ENCODE data around the gene TMEM59L. TPM values are rescaled to one million over a fixed set of nuclear protein-coding genes. Genes with fewer than 3 reads are reported as not detected.

The TMEM59L gene
- total RNA-seq, 3 donors from 2014 or later (not counting 1 experiment from before 2014, with no cell fraction given) = not detected

DNA sequence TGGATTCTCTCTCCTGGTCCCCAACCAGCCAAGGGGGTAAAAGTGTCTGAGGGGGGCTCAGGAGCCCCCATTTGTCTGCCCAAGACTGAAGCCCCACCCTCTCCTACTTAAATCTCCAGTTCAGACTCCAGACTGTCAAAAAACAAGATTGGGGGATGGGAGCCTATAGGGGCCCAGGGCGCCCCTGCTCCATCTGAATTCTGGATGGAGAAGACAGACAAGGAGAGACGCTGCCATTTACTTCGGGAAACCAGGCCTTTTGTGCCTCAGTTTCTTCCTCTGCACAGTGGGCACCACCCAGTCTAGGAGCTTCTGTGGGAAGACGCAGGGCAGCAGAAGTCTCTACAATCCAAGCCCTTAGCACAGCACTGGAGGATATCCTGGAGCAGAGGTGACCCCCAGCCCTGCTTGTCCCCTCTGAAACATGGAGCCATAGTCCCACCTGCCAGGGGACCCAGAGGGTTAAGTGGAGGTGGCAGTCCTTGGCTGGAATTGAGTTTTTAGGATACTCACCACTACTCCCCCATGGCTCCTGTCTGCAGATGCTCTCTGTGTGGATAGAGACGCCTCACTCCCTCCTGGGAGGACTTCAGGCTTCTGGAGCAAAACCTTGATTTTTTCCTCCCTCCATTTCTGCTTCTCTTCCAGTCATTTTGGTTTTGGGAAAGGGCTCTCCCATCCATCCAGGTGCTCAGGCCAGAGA lies 4.4 kb upstream of the TMEM59L start:
- no peak overlapping the region for H3K4me3 Mint-ChIP-seq
- Histone ChIP-seq H3K27me3 (ENCODE audit: control insufficient read depth, insufficient read depth, low read length) (peaks cover 60% of the 10 kb centered on the region), H3K36me3 (ENCODE audit: control insufficient read depth, insufficient read depth, low read length) (no peaks in the 10 kb centered on the region), H3K4me1 (ENCODE audit: control insufficient read depth, insufficient read depth, low read length) (peaks cover 29% of the 10 kb centered on the region), H3K9me3 (ENCODE audit: control insufficient read depth, insufficient read depth, low read length) (no peaks in the 10 kb centered on the region), H3K27ac (ENCODE audit: low read length) (no peak overlapping the region), H3K4me3 (ENCODE audit: low read length) (no peak overlapping the region)
- no peak overlapping the region for H3K27ac Mint-ChIP-seq
- no peak for ATAC-seq
- H3K4me1 Mint-ChIP-seq = peaks cover 9 to 27% of the 10 kb centered on the region in 2 donors
- 27% methylated on average over 5 of the region's 5 CpGs for WGBS (ENCODE audit: insufficient coverage)
- intact Hi-C loops (cut with micrococcal nuclease) = no loop called here
- H3K27me3 Mint-ChIP-seq (ENCODE audit: low read depth in 2 of 2) = peaks cover 39 to 56% of the 10 kb centered on the region in 2 donors
- H3K9me3 Mint-ChIP-seq = no peaks in the 10 kb centered on the region
- TF ChIP-seq, protein P1, sequence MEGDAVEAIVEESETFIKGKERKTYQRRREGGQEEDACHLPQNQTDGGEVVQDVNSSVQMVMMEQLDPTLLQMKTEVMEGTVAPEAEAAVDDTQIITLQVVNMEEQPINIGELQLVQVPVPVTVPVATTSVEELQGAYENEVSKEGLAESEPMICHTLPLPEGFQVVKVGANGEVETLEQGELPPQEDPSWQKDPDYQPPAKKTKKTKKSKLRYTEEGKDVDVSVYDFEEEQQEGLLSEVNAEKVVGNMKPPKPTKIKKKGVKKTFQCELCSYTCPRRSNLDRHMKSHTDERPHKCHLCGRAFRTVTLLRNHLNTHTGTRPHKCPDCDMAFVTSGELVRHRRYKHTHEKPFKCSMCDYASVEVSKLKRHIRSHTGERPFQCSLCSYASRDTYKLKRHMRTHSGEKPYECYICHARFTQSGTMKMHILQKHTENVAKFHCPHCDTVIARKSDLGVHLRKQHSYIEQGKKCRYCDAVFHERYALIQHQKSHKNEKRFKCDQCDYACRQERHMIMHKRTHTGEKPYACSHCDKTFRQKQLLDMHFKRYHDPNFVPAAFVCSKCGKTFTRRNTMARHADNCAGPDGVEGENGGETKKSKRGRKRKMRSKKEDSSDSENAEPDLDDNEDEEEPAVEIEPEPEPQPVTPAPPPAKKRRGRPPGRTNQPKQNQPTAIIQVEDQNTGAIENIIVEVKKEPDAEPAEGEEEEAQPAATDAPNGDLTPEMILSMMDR (IDR thresholded peaks at IDR 0.05) = no peak
- DNase-seq = no peak
- H3K36me3 Mint-ChIP-seq = no peaks in the 10 kb centered on the region

DNA sequence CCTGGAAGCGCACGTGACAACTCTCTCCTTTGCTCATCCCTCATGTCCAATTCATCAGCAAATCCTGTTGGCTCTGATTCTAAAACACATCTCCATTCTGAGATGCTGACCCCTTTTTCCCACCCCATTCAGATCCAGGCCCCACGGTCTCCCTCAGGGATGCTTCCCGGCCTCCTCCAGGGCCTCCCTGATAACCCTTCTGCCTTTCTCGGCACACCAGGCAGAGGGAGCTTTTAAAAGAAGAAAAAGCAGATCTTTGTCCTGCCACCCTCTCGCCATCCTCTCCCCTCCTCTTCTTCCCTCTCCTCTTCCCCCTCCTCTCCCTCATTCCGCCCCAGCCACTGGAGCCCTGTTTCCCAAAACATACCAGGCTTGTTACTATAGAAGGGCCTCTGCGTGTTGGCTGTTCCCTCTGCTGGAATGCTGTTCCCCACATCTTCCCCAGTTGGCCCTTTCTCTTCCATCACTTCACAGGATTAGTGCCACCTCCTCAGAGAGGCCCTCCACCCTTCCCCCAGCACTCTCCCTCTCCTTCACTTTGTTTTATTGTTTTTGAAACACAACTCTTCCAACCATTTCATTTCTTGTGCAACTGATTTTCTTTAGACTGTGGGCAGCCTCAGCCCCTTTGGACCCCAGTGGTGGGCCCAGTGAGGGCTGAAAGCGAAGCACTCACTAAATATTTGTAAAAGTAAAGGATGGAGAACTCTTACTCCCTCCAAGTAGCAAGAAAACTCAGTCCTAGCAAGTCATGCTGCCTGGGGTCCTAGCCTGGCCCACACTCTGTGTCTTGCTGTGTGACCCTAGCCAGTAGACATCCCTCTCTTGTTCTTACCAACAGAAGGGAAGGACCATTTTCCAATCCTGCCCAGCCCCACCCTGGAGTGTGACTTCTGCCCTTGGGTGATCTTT lies 3.6 kb upstream of the TMEM59L start:
- no peaks in the 10 kb centered on the region for H3K9me3 ChIP-seq (ENCODE audit: control insufficient read depth, insufficient read depth, low read length)
- TF ChIP-seq, protein P1 (IDR thresholded peaks at IDR 0.05) = no peak
- Mint-ChIP-seq H3K4me1 (peaks cover 9 to 33% of the 10 kb centered on the region in 2 donors), H3K27ac (no peak overlapping the region), H3K27me3 (ENCODE audit: low read depth in 2 of 2) (peaks cover 40 to 61% of the 10 kb centered on the region in 2 donors), H3K36me3 (no peaks in the 10 kb centered on the region), H3K4me3 (no peak overlapping the region), H3K9me3 (no peaks in the 10 kb centered on the region)
- peaks cover 32% of the 10 kb centered on the region for H3K4me1 ChIP-seq (ENCODE audit: control insufficient read depth, insufficient read depth, low read length)
- no peak for DNase-seq
- no peaks in the 10 kb centered on the region for H3K36me3 ChIP-seq (ENCODE audit: control insufficient read depth, insufficient read depth, low read length)
- intact Hi-C loops (cut with micrococcal nuclease) = no loop called here
- WGBS (ENCODE audit: insufficient coverage) = 41% methylated on average over 8 of the region's 9 CpGs
- no peak for ATAC-seq
- H3K27me3 ChIP-seq (ENCODE audit: control insufficient read depth, insufficient read depth, low read length) = peaks cover 63% of the 10 kb centered on the region
- no peak overlapping the region for H3K4me3 ChIP-seq (ENCODE audit: low read length)
- no peak overlapping the region for H3K27ac ChIP-seq (ENCODE audit: low read length)

DNA sequence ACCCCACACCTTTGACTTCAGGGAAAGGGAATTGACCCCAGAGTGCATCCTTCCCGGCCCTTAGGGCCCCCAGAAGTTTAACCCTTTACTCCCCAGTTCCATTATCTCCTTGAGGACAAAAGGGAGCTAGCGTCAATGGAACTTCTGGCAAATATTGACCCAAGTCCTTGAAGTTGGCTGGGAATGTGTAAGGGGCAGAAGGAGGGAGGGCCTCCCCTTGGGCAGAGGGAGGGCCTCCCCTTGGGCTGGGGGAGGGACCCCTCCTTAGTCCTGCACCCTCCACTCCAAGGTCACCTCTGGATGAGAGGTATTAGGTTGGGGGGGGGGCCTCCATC lies 3.0 kb upstream of the TMEM59L start:
- Mint-ChIP-seq H3K36me3 (no peaks in the 10 kb centered on the region), H3K4me1 (peaks cover 9 to 33% of the 10 kb centered on the region in 2 donors), H3K9me3 (no peaks in the 10 kb centered on the region), H3K4me3 (no peak overlapping the region), H3K27ac (no peak overlapping the region), H3K27me3 (ENCODE audit: low read depth in 2 of 2) (peaks cover 42 to 62% of the 10 kb centered on the region in 2 donors)
- no peak for ATAC-seq
- TF ChIP-seq, protein P1 (IDR thresholded peaks at IDR 0.05) = no peak
- intact Hi-C loops (cut with micrococcal nuclease) = no loop called here
- Histone ChIP-seq H3K27ac (ENCODE audit: low read length) (no peak overlapping the region), H3K27me3 (ENCODE audit: control insufficient read depth, insufficient read depth, low read length) (peaks cover 60% of the 10 kb centered on the region), H3K36me3 (ENCODE audit: control insufficient read depth, insufficient read depth, low read length) (no peaks in the 10 kb centered on the region), H3K4me3 (ENCODE audit: low read length) (no peak overlapping the region), H3K4me1 (ENCODE audit: control insufficient read depth, insufficient read depth, low read length) (peaks cover 32% of the 10 kb centered on the region), H3K9me3 (ENCODE audit: control insufficient read depth, insufficient read depth, low read length) (no peaks in the 10 kb centered on the region)
- no peak for DNase-seq
- WGBS (ENCODE audit: insufficient coverage) = 18% methylated on average over 1 of the region's 2 CpGs

Data from natural killer cell (primary cell).